ENCODE data around the gene CCDC178. TPM values are rescaled to one million over a fixed set of nuclear protein-coding genes. Genes with fewer than 3 reads are reported as not detected.

Gene CCDC178
- total RNA-seq, 4 donors from 2014 or later, result 1.2 to 2.2 (median 1.7) TPM; not detected in 1

DNA sequence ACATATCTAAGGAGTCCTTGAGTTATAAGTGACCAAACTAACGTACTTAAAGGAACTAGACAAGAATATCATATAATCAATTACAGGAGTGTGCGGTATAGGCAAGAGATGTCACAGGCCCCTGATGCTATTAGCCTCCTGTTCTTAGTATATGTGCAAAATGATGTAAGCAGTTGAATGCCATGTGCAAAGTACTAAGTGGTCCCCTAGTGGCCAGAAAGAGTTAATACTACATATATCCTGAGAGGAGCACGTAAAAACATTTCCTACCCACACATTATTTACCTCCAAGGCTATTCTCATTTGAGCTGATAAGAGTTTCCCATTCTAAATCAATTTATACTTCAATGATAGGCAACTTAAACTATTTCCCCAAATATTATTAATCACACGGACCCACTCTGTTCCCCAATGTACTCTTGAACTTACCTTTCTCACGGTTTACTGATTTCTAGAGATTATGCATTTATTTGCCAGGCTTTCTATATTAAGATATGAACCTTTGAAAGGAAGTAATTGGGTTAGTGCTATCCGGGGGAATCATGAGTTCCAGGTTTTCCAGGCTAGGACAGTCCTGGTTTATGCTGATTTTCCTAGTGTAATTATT lies 509.7 kb downstream of the CCDC178 start:
- Histone ChIP-seq H3K27ac (replicated peaks in 1 of 4) (no peak overlapping the region), H3K4me1 (no peaks in the 10 kb centered on the region), H3K9me3 (no peaks in the 10 kb centered on the region), H3K36me3 (no peaks in the 10 kb centered on the region), H3K4me3 (no peak overlapping the region), H3K27me3 (no peaks in the 10 kb centered on the region)
- no peak for DNase-seq (ENCODE audit: extremely low spot score)
- WGBS, result 48% methylated on average over 6 of the region's 6 CpGs
- TF ChIP-seq CTCF (IDR thresholded peaks at IDR 0.05) (peak in 1 of 3 experiments; percentile 20), POLR2A (IDR thresholded peaks at IDR 0.05; ENCODE audit: low read depth) (no peak), POLR2AphosphoS5 (IDR thresholded peaks at IDR 0.05) (no peak), EP300 (IDR thresholded peaks at IDR 0.05) (no peak)
- intact Hi-C loops (cut with DNase I), result no loop called here

DNA sequence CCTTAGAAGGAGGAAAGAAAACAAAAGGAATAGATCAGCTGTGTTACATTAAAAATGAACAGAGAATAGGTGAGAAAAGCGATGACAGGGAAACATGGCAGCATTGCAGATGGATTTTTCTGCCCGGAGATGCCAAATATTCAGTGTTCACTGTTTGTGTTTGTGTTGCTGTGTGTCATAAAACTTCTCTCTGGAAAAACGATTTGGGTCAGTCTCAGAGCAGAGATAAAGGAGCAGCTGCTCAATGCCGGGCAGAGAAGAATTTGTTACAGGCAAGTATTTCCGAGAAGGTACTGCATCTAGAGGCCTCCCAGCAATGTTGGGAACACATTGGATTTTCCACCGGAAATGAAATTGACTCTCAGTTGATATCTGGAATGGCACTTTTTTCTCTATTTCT lies 511.3 kb downstream of the CCDC178 start:
- Histone ChIP-seq H3K27me3 (no peaks in the 10 kb centered on the region), H3K36me3 (no peaks in the 10 kb centered on the region), H3K4me1 (no peaks in the 10 kb centered on the region), H3K27ac (replicated peaks in 1 of 4) (no peak overlapping the region), H3K9me3 (no peaks in the 10 kb centered on the region), H3K4me3 (no peak overlapping the region)
- peak; percentile 62 for DNase-seq (ENCODE audit: extremely low spot score)
- intact Hi-C loops (cut with DNase I), result no loop called here
- 80% methylated on average over 6 of the region's 6 CpGs for WGBS
- TF ChIP-seq CTCF (IDR thresholded peaks at IDR 0.05) (no peak), POLR2A (IDR thresholded peaks at IDR 0.05; ENCODE audit: low read depth) (no peak), POLR2AphosphoS5 (IDR thresholded peaks at IDR 0.05) (no peak), EP300 (IDR thresholded peaks at IDR 0.05) (no peak)

- H3K27ac ChIP-seq (replicated peaks in 1 of 4), result no peak overlapping the region
- intact Hi-C loops (cut with DNase I), result no loop called here
- no peaks in the 10 kb centered on the region for H3K4me1 ChIP-seq
- DNase-seq (ENCODE audit: extremely low spot score), result no peak
- H3K4me3 ChIP-seq, result no peak overlapping the region
- TF ChIP-seq CTCF (IDR thresholded peaks at IDR 0.05) (no peak), POLR2A (IDR thresholded peaks at IDR 0.05; ENCODE audit: low read depth) (no peak), EP300 (IDR thresholded peaks at IDR 0.05) (no peak), POLR2AphosphoS5 (IDR thresholded peaks at IDR 0.05) (no peak)
- no peaks in the 10 kb centered on the region for H3K36me3 ChIP-seq
- no peaks in the 10 kb centered on the region for H3K27me3 ChIP-seq
- H3K9me3 ChIP-seq, result no peaks in the 10 kb centered on the region
- WGBS, result 53% methylated on average over 2 of the region's 2 CpGs
Measured at GRCh38 chr18:32922951-32923430, 517.5 kb downstream of the CCDC178 start.

DNA sequence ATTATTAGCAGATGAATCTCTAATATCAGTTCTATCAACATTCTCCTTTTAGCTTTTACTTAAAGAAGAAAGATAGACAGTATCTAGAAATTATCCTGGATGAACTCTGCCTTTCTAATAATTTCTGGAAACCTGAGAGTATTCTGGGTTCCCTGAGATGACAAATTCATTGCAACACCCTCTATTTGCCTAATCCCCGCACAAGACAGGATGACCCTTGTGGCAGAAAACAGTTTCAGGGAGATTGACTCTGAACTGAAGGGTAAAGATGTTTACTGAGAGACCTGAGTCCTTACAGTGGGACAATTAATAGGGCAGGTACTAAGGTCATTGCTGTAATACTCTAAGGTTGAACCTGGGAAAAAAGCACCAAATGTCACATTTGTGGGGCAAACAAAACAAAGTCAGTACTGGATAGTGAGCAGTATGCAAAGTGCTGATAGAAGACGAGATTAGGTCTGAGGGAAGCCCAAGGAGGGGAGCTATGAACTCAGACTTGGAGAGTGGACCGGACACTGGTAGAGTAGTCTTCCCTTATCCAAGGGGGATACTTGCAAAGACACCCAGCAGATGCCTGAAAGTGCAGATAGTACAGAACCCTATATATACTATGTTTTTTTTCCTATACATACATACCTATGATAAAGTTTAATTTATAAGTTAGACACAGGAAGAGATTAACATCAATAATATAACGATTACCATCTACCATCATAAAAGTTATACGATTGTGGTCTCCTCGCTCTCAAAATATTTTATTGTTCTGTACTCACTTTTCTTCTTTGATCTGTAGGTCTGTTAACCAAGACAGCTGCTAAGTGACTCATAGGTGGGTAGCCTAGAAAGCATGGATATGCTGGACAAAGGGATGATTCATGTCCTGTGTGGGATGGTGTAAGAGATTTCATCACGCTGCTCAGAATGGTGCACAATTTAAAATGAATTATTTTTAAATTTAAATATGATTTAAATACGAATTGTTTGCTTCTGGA lies 519.4 kb downstream of the CCDC178 start:
- H3K27me3 ChIP-seq, result no peaks in the 10 kb centered on the region
- WGBS, result 69% methylated on average over 8 of the region's 8 CpGs
- H3K4me1 ChIP-seq, result no peaks in the 10 kb centered on the region
- intact Hi-C loops (cut with DNase I), result no loop called here
- no peaks in the 10 kb centered on the region for H3K36me3 ChIP-seq
- DNase-seq (ENCODE audit: extremely low spot score), result no peak
- no peaks in the 10 kb centered on the region for H3K9me3 ChIP-seq
- TF ChIP-seq POLR2AphosphoS5 (IDR thresholded peaks at IDR 0.05) (no peak), EP300 (IDR thresholded peaks at IDR 0.05) (no peak), POLR2A (IDR thresholded peaks at IDR 0.05; ENCODE audit: low read depth) (no peak), CTCF (IDR thresholded peaks at IDR 0.05) (no peak)
- H3K27ac ChIP-seq (replicated peaks in 1 of 4), result no peak overlapping the region
- no peak overlapping the region for H3K4me3 ChIP-seq

All from esophagus muscularis mucosa (tissue), 4 donors.